ENCODE results near the gene SYNE4. TPM values are rescaled to one million over a fixed set of nuclear protein-coding genes. Genes with fewer than 3 reads are reported as not detected.
"Not testable (repeated sequence)": the region's sequence is repeated elsewhere in the genome, so short reads cannot be mapped to it uniquely, and the experiment has no call there.

SYNE4 gene
- polyA plus RNA-seq, 1 donor from 2014 or later, result not detected

- no peaks in the 10 kb centered on the region for H3K36me3 Mint-ChIP-seq
- H3K9me3 Mint-ChIP-seq, result no peaks in the 10 kb centered on the region
- H3K27ac Mint-ChIP-seq, result peak overlapping the region in 1 of 3 donors; percentile 46
- peaks cover 13% of the 10 kb centered on the region for H3K27me3 Mint-ChIP-seq
- H3K4me3 Mint-ChIP-seq, result peak overlapping the region; percentile 75 to 96 (median 92)
- peaks cover 0 to 3% (median 0%) of the 10 kb centered on the region in 3 donors for H3K4me1 Mint-ChIP-seq
Measured at GRCh38 chr19:35986664-35987570, 21.7 kb downstream of the SYNE4 start.

GRCh38 chr19:35986111-35986510, 22.5 kb downstream of the SYNE4 start:
- Mint-ChIP-seq H3K4me3 (peak overlapping the region in 3 of 4 donors; percentile 75 to 96 (median 90)), H3K27me3 (peaks cover 15% of the 10 kb centered on the region), H3K9me3 (no peaks in the 10 kb centered on the region), H3K4me1 (peaks cover 0 to 3% (median 0%) of the 10 kb centered on the region in 3 donors), H3K27ac (peak overlapping the region in 2 of 3 donors; percentile 28 to 46), H3K36me3 (no peaks in the 10 kb centered on the region)

- no peak overlapping the region for H3K27ac Mint-ChIP-seq
- peaks cover 0 to 3% (median 0%) of the 10 kb centered on the region in 3 donors for H3K4me1 Mint-ChIP-seq
- H3K4me3 Mint-ChIP-seq, result no peak overlapping the region
- peaks cover 27% of the 10 kb centered on the region for H3K27me3 Mint-ChIP-seq
- no peaks in the 10 kb centered on the region for H3K36me3 Mint-ChIP-seq
- H3K9me3 Mint-ChIP-seq, result peaks cover 0 to 2% (median 0%) of the 10 kb centered on the region in 3 donors
Measured at GRCh38 chr19:35983177-35983576, 25.4 kb downstream of the SYNE4 start.

- not testable (repeated sequence) for H3K27ac Mint-ChIP-seq, H3K9me3 Mint-ChIP-seq, H3K4me1 Mint-ChIP-seq, H3K4me3 Mint-ChIP-seq, H3K36me3 Mint-ChIP-seq
- H3K27me3 Mint-ChIP-seq, result peaks cover 35% of the 10 kb centered on the region
Measured at GRCh38 chr19:35980997-35981396, 27.6 kb downstream of the SYNE4 start.

DNA sequence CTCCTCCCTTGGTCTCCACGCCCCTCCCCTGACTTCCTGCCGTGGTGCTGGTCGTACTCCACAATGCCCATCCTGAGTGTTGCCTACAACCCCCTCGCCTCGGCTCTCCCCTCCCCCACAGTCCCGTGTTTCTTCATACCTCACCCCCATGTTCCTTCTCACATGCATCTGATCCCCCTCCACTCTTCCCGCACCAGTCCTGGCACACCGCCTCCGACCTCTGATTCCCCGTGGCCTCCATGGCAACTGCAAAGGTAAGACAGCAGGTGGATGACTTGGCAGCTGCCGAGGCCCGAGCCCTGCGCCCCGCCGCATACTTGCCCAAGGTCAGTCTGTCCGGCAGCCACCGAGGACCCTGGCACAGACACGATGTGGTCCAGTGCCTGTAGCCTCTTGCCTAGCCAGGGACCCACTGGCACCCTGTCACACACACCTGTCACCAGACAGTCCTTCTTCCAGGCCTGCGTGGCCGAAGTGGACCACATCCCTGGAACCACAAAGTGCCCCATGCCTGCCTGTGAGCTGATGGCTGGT, 29.7 kb downstream of the SYNE4 start:
- Mint-ChIP-seq H3K4me1 (no peaks in the 10 kb centered on the region), H3K27ac (no peak overlapping the region), H3K4me3 (no peak overlapping the region), H3K27me3 (peaks cover 25% of the 10 kb centered on the region), H3K36me3 (no peaks in the 10 kb centered on the region), H3K9me3 (peaks cover 0 to 2% (median 0%) of the 10 kb centered on the region in 3 donors)

GRCh38 chr19:35978271-35978670, 30.3 kb downstream of the SYNE4 start:
- Mint-ChIP-seq H3K4me3 (no peak overlapping the region), H3K27me3 (peaks cover 23% of the 10 kb centered on the region), H3K27ac (no peak overlapping the region), H3K9me3 (peaks cover 0 to 2% (median 0%) of the 10 kb centered on the region in 3 donors), H3K36me3 (no peaks in the 10 kb centered on the region), H3K4me1 (no peaks in the 10 kb centered on the region)

DNA sequence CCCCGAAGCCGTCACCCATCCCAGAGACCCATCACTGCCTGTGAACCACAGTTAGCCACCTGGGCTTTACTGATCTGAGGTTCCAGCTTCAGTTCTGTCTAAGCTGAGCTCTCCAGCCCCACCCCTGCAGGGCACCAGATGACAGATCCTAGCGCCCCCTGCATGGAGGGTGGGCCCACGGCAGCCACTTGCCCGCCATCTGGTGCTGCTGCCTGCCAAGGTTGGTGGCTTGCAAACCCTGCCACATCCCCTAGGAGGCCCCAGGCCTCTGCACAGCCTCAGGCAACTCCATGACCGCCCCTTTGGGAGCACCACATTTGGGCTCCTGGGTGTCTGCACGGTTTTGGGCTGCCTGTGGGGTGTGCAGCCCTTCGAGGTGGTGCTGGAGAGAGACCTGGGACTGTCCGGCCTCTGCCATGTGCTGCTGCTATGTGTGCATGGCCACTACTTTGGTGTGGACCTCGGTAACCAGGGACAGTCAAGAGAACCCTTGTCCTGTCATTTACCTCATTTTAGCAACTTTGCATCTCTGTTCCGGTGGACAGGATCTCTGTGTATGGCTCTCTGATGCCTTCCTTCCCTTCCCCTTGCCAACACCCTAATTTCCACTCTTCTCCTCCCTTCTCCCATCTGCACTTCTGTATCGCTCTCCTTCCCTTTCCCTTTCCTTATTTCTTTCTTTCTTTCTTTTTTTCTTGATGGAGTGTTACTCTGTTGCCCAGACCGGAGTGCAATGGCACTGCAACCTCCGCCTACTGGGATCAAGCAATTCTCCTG, 31.0 kb downstream of the SYNE4 start:
- H3K36me3 Mint-ChIP-seq, result no peaks in the 10 kb centered on the region
- peaks cover 0 to 2% (median 0%) of the 10 kb centered on the region in 3 donors for H3K9me3 Mint-ChIP-seq
- H3K27ac Mint-ChIP-seq, result no peak overlapping the region
- no peaks in the 10 kb centered on the region for H3K4me1 Mint-ChIP-seq
- peaks cover 23% of the 10 kb centered on the region for H3K27me3 Mint-ChIP-seq
- no peak overlapping the region for H3K4me3 Mint-ChIP-seq

- Mint-ChIP-seq H3K9me3 (no peaks in the 10 kb centered on the region), H3K27me3 (peaks cover 20% of the 10 kb centered on the region), H3K4me3 (no peak overlapping the region), H3K4me1 (no peaks in the 10 kb centered on the region), H3K36me3 (no peaks in the 10 kb centered on the region), H3K27ac (no peak overlapping the region)
Measured at GRCh38 chr19:35975608-35976214, 32.9 kb downstream of the SYNE4 start.

GRCh38 chr19:35973487-35973886, 35.1 kb downstream of the SYNE4 start:
- Mint-ChIP-seq H3K4me3 (no peak overlapping the region), H3K4me1 (no peaks in the 10 kb centered on the region), H3K36me3 (no peaks in the 10 kb centered on the region), H3K9me3 (no peaks in the 10 kb centered on the region), H3K27me3 (peaks cover 12% of the 10 kb centered on the region), H3K27ac (peak overlapping the region in 1 of 3 donors; percentile 19)

DNA sequence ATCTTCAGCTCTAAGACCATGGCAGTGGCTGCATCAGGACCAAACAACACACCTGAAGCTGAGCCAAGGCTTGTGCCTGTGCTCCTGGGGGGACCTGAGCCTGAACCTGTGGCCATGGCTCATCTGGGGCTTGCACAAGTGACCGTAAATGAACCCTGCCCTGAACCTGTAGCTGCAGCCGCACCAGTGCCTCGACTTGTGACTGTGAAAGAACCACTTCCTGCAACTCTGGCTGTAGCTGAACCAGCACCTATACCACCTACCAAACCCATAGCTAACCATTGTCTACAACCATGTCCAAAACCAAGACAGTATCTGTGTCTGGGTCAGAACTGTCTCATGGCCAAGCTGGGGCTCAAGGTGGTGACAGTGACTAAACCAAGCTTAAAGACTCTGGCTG, 41.8 kb downstream of the SYNE4 start:
- Mint-ChIP-seq H3K27ac (no peak overlapping the region), H3K9me3 (peaks cover 0 to 1% (median 0%) of the 10 kb centered on the region in 3 donors), H3K27me3 (peaks cover 14% of the 10 kb centered on the region), H3K4me3 (no peak overlapping the region), H3K4me1 (peaks cover 0 to 1% (median 0%) of the 10 kb centered on the region in 3 donors), H3K36me3 (no peaks in the 10 kb centered on the region)

GRCh38 chr19:35963514-35963913, 45.1 kb downstream of the SYNE4 start:
- Mint-ChIP-seq H3K27me3 (peaks cover 24% of the 10 kb centered on the region), H3K27ac (peak overlapping the region in 1 of 3 donors; percentile 10), H3K4me3 (no peak overlapping the region), H3K9me3 (peaks cover 0 to 1% (median 0%) of the 10 kb centered on the region in 3 donors), H3K4me1 (peaks cover 0 to 1% (median 1%) of the 10 kb centered on the region in 3 donors), H3K36me3 (no peaks in the 10 kb centered on the region)

DNA sequence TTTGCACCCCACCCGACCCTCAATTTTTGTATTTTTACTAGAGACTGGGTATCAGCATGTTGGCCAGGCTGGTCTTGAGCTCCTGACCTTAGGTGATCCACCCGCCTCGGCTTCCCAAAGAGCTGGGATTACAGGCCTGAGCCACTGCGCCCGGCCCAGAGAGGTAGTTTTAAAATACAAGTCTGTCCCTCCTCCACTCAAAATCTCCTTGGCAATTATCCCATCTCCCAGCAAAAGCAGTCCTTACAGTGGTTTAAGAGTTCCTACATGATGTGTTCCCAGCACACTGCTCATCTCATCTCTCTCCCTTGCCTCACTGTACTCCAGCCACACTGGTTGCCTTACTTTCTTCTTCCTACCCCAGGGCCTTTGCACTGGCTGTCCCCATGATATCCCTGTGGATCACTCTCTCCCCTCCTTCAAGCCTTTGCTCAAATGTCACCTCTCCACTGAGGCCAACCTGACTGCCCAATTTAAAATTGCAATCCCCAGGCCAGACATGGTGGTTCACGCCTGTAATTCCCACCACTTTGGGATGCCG, 48.1 kb downstream of the SYNE4 start:
- H3K27ac Mint-ChIP-seq, result no peak overlapping the region
- peaks cover 0 to 4% (median 4%) of the 10 kb centered on the region in 3 donors for H3K9me3 Mint-ChIP-seq
- H3K36me3 Mint-ChIP-seq, result no peaks in the 10 kb centered on the region
- peaks cover 0 to 3% (median 1%) of the 10 kb centered on the region in 3 donors for H3K4me1 Mint-ChIP-seq
- peaks cover 21% of the 10 kb centered on the region for H3K27me3 Mint-ChIP-seq
- H3K4me3 Mint-ChIP-seq, result peak overlapping the region in 1 of 4 donors; percentile 21

DNA sequence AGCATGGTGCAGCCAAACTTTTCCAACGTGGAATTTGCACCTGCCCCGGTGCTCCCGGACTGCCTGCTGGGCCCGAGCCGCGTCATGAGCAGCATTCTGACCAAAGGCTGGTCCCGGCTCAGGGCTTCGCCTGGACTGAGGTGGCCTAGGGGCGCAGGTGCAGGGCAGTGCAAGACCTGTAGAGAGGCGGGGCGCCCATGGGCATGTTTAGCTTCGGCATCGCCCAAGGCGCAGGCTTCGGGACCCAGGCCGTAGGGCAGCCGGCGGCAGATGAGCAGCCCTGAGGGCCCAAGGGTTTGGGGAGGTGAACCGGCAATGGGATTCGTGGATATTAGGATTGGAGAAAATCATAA, 48.7 kb downstream of the SYNE4 start:
- peaks cover 0 to 3% (median 1%) of the 10 kb centered on the region in 3 donors for H3K4me1 Mint-ChIP-seq
- H3K9me3 Mint-ChIP-seq, result peaks cover 0 to 7% (median 4%) of the 10 kb centered on the region in 3 donors
- H3K4me3 Mint-ChIP-seq, result no peak overlapping the region
- no peak overlapping the region for H3K27ac Mint-ChIP-seq
- no peaks in the 10 kb centered on the region for H3K36me3 Mint-ChIP-seq
- peaks cover 17% of the 10 kb centered on the region for H3K27me3 Mint-ChIP-seq

Data from IgD-negative memory B cell (primary cell).